GF-D8 (cell line): ENCODE measurements around the gene GYPC.
"Not testable (repeated sequence)": the region's sequence is repeated elsewhere in the genome, so short reads cannot be mapped to it uniquely, and the experiment has no call there.

Experiments
- DNase-seq: peaks from one replicate; lab custom pipeline; 2025; lab: John Stamatoyannopoulos, UW

Gene GYPC

GRCh38 chr2:126671488-126671887 lies 15.5 kb downstream of the GYPC start:
- no peak for DNase-seq

- DNase-seq = no peak
Measured at GRCh38 chr2:126672980-126673605, 17.1 kb downstream of the GYPC start.

GRCh38 chr2:126674075-126674744 lies 18.3 kb downstream of the GYPC start:
- no peak for DNase-seq

GRCh38 chr2:126675637-126676036 lies 19.7 kb downstream of the GYPC start:
- DNase-seq = no peak

GRCh38 chr2:126676221-126677175 lies 20.5 kb downstream of the GYPC start:
- no peak for DNase-seq

- DNase-seq = no peak
Measured at GRCh38 chr2:126677176-126677538, 21.2 kb downstream of the GYPC start.

GRCh38 chr2:126678269-126679065 lies 22.5 kb downstream of the GYPC start:
- no peak for DNase-seq

- no peak for DNase-seq
Measured at GRCh38 chr2:126679094-126679713, 23.2 kb downstream of the GYPC start.

- no peak for DNase-seq
Measured at GRCh38 chr2:126681505-126681904, 25.5 kb downstream of the GYPC start.

GRCh38 chr2:126685629-126686028 lies 29.7 kb downstream of the GYPC start:
- DNase-seq = no peak

- DNase-seq = no peak
Measured at GRCh38 chr2:126686286-126686685, 30.3 kb downstream of the GYPC start.

- DNase-seq = no peak
Measured at GRCh38 chr2:126686841-126687485, 31.0 kb downstream of the GYPC start.

GRCh38 chr2:126687503-126687902 lies 31.5 kb downstream of the GYPC start:
- no peak for DNase-seq

- DNase-seq = not testable (repeated sequence)
Measured at GRCh38 chr2:126688594-126688993, 32.6 kb downstream of the GYPC start.

GRCh38 chr2:126692241-126692640 lies 36.3 kb downstream of the GYPC start:
- not testable (repeated sequence) for DNase-seq

- DNase-seq = not testable (repeated sequence)
Measured at GRCh38 chr2:126692934-126693592, 37.1 kb downstream of the GYPC start.

- no peak for DNase-seq
Measured at GRCh38 chr2:126696644-126697520, 40.9 kb downstream of the GYPC start.

- no peak for DNase-seq
Measured at GRCh38 chr2:126698376-126698775, 42.4 kb downstream of the GYPC start.

GRCh38 chr2:126699018-126699417 lies 43.1 kb downstream of the GYPC start:
- no peak for DNase-seq
